C4-2B (cell line): ENCODE measurements around the gene UCP2.

Source experiments
- H3K27ac ChIP-seq: fragments of 450-650 bp; 2 replicates; pipeline ENCODE4 v1.5.1; 2017
- CTCF ChIP-seq: fragments of 450-650 bp; conservative IDR thresholded peaks from 2 replicates; pipeline ENCODE4 v1.5.1; 2017; ENCODE audit warnings: mild to moderate bottlenecking
- ZFX ChIP-seq: fragments of 450-650 bp; IDR thresholded peaks from 2 replicates; pipeline ENCODE4 v1.6.1; 2017

Gene UCP2

GRCh38 chr11:73983741-73984538 lies 1.3 kb upstream of the UCP2 start:
- TF ChIP-seq ZFX (no peak), CTCF (no peak)
- H3K27ac ChIP-seq = no peak overlapping the region

GRCh38 chr11:73982990-73983740 lies 522 bp upstream of the UCP2 start:
- no peak for TF ChIP-seq CTCF
- no peak for TF ChIP-seq ZFX
- H3K27ac ChIP-seq = no peak overlapping the region

DNA sequence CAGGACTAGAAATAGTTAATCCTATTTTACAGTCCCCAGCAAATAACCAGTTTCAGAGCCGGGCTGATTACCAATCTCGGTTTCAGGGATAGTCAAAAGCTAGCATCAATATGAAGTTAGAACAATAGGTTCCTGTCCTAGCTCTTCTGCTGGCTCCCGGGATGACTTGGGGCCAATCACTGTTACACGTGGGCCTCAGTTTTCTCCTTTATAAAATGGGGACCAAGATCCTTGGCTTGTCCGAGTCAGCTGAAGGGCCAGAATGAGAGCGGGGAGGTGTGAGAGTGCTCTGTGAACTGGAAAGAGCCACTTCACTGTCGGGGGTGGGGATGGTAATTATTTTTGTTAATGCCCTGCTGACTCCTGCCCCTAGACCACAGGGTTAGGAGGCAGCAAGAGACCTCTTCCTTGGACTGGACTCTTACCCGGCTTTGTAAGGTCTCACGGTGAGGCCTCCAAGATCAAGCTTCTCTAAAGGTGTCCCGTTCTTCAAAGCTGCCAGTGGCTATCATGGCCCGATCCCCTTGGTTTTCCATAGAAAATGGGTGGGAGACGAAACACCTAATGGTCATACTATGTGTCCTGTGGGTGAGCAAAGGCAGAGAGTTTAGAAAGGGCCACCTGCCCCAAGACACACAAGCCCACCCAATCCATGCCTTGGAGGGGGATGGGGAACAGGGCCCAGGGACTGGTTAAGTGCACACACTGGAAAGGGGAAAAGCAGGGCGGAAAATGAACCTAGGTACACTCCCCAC lies 1.4 kb downstream of the UCP2 start:
- no peak for TF ChIP-seq CTCF
- no peak for TF ChIP-seq ZFX
- H3K27ac ChIP-seq = no peak overlapping the region

DNA sequence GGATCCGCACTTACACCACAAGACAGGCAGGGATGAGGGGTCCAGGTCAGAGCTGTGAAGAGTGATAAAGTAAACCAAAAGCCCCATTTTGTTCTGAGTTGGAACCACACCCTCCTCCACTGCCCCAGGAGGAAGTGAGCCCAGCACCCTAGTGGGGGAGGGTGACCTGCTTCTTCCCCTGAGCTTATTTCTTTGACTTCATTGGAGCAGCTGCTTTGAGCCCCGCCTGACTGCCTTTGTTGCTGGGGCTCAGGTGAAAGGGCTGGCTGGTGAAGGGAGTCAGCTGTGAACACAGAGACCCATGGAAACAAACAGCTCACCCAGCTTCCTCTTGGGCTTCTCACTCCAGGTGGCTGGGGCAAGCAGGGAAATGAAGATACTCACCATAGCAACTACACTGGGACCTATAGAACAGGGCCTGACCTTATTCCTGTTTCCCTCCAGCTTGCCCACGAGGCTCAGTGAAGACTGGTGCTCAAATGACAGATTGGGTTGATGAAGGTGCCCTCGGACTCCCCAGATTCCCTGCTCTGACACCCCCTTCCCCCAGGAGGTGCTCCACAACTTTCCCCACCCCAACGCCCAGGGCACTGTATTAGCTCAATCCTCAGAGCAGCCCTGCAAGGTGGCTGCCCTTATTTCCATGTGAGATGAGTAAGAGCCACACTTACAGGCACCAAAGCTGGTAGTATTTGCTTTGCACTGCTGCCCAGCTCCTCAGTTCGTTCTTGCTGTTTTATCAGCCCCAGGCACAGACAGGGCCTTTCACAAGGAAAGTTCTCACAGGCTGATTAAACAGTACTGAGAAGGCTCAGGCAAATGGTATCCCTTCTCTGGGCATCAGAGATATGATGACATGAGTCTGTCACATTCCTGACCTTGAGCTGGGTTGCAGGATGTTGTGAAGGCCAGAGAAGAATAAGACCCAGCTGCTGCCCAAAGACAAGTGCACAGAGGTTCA lies 2.4 kb downstream of the UCP2 start:
- TF ChIP-seq ZFX (no peak), CTCF (no peak)
- H3K27ac ChIP-seq = no peak overlapping the region

GRCh38 chr11:73978576-73979086 lies 4.0 kb downstream of the UCP2 start:
- TF ChIP-seq ZFX (no peak), CTCF (no peak)
- no peak overlapping the region for H3K27ac ChIP-seq

DNA sequence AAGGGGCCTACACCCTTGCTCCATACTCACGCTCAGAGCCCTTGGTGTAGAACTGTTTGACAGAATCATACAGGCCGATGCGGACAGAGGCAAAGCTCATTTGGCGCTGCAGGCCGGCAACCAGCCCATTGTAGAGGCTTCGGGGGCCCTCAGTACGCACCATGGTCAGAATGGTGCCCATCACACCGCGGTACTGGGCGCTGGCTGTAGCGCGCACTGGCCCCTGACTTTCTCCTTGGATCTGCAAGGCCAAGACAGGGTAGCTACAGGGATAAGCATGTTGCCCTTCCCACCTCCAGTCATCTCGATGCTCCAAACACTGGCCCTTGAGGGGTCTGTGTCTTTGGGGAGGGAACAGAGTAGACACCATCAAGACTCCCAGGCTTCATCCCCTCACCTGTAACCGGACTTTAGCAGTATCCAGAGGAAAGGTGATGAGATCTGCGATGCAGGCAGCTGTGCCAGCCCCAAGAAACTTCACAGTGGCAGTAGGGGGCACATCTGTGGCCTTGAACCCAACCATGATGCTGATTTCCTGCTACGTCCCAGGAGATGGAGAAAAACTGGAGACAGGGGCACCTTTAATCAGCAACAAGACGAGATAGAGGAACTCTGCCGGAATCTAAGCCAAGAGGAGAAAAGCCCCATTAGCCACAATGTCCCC lies 4.7 kb downstream of the UCP2 start:
- no peak overlapping the region for H3K27ac ChIP-seq
- TF ChIP-seq ZFX = no peak
- no peak for TF ChIP-seq CTCF
